ENCODE results near the gene EML6. TPM values are rescaled to one million over a fixed set of nuclear protein-coding genes. Genes with fewer than 3 reads are reported as not detected.

The EML6 gene
- total and polyA plus RNA-seq, 2 experiments from 2014 or later, result 2.7 to 6.2 TPM

DNA sequence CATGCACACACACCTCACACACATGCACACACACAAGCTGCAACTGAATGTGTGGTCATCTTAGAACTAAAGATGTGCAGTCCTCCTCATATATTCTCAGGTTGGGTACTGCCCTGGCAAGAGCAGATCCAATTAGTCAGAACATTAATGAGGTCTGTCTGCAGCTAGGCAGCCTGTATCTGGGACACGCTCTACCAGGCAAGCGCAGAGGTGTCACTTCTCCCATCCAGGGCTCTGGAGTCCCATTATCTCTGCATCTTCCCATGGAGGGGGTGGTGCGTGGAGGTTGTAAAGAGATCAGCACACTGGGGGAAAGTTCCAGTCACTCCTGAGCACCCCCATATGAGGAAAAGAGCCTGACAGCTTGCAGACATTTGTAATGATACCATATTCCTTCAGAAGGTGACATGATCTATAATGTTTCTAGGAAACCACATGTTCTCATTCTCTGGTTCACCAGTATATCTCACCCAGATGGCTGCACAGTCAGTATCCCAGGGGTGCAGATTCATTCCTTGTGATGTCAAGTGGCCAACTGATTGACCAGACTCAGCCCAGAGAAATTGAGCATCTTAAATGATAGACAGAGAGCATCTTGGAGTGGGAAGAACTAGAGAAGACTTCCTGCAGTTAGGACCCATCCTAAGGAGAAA is 231.4 kb downstream of the EML6 start:
- Histone ChIP-seq H3K4me1 (ENCODE audit: insufficient read depth) (peaks cover 13% of the 10 kb centered on the region; the same call in 1 of the 2 replicates), H3K36me3 (ENCODE audit: insufficient read depth) (no peaks in the 10 kb centered on the region), H3K4me2 (no peak overlapping the region), H3K79me2 (replicated peaks; ENCODE audit: insufficient read depth) (no peaks in the 10 kb centered on the region), H3K27me3 (ENCODE audit: insufficient read depth) (no peaks in the 10 kb centered on the region), H2AFZ (no peak overlapping the region), H3K9me2 (ENCODE audit: insufficient read depth) (no peaks in the 10 kb centered on the region; the same call in 1 of the 2 replicates), H3K27ac (ENCODE audit: low read depth) (no peak overlapping the region), H4K20me1 (replicated peaks; ENCODE audit: insufficient read depth) (no peaks in the 10 kb centered on the region), H3F3A (replicated peaks; ENCODE audit: low read depth) (no peaks in the 10 kb centered on the region), H3K4me3 (no peak overlapping the region)
- TF ChIP-seq STAT1 (IDR thresholded peaks at IDR 0.05; ENCODE audit: unreplicated experiment) (no peak), ZNF331 (CRISPR knock-in tag; IDR thresholded peaks at IDR 0.05; ENCODE audit: low read depth) (no peak), ZNF114 (CRISPR knock-in tag; IDR thresholded peaks at IDR 0.05) (no peak), JUNB (IDR thresholded peaks at IDR 0.05; ENCODE audit: unreplicated experiment) (no peak), CREB1 (CRISPR knock-in tag; IDR thresholded peaks at IDR 0.05; ENCODE audit: low read depth) (no peak), NANOG (IDR thresholded peaks at IDR 0.05; ENCODE audit: borderline replicate concordance) (no peak), EZH2 (IDR thresholded peaks at IDR 0.05; ENCODE audit: low read depth, unreplicated experiment) (no peak), POLR2AphosphoS5 (IDR thresholded peaks at IDR 0.05; ENCODE audit: low read depth) (no peak), EZH2phosphoT487 (IDR thresholded peaks at IDR 0.05; ENCODE audit: unreplicated experiment) (no peak)
- TF ChIP-seq, protein P1, sequence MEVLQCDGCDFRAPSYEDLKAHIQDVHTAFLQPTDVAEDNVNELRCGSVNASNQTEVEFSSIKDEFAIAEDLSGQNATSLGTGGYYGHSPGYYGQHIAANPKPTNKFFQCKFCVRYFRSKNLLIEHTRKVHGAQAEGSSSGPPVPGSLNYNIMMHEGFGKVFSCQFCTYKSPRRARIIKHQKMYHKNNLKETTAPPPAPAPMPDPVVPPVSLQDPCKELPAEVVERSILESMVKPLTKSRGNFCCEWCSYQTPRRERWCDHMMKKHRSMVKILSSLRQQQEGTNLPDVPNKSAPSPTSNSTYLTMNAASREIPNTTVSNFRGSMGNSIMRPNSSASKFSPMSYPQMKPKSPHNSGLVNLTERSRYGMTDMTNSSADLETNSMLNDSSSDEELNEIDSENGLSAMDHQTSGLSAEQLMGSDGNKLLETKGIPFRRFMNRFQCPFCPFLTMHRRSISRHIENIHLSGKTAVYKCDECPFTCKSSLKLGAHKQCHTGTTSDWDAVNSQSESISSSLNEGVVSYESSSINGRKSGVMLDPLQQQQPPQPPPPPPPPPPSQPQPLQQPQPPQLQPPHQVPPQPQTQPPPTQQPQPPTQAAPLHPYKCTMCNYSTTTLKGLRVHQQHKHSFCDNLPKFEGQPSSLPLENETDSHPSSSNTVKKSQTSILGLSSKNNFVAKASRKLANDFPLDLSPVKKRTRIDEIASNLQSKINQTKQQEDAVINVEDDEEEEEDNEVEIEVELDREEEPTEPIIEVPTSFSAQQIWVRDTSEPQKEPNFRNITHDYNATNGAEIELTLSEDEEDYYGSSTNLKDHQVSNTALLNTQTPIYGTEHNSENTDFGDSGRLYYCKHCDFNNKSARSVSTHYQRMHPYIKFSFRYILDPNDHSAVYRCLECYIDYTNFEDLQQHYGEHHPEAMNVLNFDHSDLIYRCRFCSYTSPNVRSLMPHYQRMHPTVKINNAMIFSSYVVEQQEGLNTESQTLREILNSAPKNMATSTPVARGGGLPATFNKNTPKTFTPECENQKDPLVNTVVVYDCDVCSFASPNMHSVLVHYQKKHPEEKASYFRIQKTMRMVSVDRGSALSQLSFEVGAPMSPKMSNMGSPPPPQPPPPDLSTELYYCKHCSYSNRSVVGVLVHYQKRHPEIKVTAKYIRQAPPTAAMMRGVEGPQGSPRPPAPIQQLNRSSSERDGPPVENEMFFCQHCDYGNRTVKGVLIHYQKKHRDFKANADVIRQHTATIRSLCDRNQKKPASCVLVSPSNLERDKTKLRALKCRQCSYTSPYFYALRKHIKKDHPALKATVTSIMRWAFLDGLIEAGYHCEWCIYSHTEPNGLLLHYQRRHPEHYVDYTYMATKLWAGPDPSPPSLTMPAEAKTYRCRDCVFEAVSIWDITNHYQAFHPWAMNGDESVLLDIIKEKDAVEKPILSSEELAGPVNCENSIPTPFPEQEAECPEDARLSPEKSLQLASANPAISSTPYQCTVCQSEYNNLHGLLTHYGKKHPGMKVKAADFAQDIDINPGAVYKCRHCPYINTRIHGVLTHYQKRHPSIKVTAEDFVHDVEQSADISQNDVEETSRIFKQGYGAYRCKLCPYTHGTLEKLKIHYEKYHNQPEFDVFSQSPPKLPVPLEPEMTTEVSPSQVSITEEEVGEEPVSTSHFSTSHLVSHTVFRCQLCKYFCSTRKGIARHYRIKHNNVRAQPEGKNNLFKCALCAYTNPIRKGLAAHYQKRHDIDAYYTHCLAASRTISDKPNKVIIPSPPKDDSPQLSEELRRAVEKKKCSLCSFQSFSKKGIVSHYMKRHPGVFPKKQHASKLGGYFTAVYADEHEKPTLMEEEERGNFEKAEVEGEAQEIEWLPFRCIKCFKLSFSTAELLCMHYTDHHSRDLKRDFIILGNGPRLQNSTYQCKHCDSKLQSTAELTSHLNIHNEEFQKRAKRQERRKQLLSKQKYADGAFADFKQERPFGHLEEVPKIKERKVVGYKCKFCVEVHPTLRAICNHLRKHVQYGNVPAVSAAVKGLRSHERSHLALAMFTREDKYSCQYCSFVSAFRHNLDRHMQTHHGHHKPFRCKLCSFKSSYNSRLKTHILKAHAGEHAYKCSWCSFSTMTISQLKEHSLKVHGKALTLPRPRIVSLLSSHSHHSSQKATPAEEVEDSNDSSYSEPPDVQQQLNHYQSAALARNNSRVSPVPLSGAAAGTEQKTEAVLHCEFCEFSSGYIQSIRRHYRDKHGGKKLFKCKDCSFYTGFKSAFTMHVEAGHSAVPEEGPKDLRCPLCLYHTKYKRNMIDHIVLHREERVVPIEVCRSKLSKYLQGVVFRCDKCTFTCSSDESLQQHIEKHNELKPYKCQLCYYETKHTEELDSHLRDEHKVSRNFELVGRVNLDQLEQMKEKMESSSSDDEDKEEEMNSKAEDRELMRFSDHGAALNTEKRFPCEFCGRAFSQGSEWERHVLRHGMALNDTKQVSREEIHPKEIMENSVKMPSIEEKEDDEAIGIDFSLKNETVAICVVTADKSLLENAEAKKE (CRISPR knock-in tag; IDR thresholded peaks at IDR 0.05), result no peak
- TF ChIP-seq, protein P2, sequence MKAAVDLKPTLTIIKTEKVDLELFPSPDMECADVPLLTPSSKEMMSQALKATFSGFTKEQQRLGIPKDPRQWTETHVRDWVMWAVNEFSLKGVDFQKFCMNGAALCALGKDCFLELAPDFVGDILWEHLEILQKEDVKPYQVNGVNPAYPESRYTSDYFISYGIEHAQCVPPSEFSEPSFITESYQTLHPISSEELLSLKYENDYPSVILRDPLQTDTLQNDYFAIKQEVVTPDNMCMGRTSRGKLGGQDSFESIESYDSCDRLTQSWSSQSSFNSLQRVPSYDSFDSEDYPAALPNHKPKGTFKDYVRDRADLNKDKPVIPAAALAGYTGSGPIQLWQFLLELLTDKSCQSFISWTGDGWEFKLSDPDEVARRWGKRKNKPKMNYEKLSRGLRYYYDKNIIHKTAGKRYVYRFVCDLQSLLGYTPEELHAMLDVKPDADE (IDR thresholded peaks at IDR 0.05), result no peak
- TF ChIP-seq, protein P3, sequence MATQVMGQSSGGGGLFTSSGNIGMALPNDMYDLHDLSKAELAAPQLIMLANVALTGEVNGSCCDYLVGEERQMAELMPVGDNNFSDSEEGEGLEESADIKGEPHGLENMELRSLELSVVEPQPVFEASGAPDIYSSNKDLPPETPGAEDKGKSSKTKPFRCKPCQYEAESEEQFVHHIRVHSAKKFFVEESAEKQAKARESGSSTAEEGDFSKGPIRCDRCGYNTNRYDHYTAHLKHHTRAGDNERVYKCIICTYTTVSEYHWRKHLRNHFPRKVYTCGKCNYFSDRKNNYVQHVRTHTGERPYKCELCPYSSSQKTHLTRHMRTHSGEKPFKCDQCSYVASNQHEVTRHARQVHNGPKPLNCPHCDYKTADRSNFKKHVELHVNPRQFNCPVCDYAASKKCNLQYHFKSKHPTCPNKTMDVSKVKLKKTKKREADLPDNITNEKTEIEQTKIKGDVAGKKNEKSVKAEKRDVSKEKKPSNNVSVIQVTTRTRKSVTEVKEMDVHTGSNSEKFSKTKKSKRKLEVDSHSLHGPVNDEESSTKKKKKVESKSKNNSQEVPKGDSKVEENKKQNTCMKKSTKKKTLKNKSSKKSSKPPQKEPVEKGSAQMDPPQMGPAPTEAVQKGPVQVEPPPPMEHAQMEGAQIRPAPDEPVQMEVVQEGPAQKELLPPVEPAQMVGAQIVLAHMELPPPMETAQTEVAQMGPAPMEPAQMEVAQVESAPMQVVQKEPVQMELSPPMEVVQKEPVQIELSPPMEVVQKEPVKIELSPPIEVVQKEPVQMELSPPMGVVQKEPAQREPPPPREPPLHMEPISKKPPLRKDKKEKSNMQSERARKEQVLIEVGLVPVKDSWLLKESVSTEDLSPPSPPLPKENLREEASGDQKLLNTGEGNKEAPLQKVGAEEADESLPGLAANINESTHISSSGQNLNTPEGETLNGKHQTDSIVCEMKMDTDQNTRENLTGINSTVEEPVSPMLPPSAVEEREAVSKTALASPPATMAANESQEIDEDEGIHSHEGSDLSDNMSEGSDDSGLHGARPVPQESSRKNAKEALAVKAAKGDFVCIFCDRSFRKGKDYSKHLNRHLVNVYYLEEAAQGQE (IDR thresholded peaks at IDR 0.05; ENCODE audit: unreplicated experiment), result no peak
- TF ChIP-seq, protein P4, sequence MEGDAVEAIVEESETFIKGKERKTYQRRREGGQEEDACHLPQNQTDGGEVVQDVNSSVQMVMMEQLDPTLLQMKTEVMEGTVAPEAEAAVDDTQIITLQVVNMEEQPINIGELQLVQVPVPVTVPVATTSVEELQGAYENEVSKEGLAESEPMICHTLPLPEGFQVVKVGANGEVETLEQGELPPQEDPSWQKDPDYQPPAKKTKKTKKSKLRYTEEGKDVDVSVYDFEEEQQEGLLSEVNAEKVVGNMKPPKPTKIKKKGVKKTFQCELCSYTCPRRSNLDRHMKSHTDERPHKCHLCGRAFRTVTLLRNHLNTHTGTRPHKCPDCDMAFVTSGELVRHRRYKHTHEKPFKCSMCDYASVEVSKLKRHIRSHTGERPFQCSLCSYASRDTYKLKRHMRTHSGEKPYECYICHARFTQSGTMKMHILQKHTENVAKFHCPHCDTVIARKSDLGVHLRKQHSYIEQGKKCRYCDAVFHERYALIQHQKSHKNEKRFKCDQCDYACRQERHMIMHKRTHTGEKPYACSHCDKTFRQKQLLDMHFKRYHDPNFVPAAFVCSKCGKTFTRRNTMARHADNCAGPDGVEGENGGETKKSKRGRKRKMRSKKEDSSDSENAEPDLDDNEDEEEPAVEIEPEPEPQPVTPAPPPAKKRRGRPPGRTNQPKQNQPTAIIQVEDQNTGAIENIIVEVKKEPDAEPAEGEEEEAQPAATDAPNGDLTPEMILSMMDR (conservative IDR thresholded peaks at IDR 0.05; ENCODE audit: low read depth in 2 of 2), result no peak
- DNase-seq (ENCODE audit: low spot score) (no peak), ATAC-seq (no peak)
- Mint-ChIP-seq H3K4me3 (no peak overlapping the region), H3K27ac (no peak overlapping the region), H3K27me3 (ENCODE audit: insufficient read depth, low read depth, poor library complexity) (peaks cover 5% of the 10 kb centered on the region), H3K9me3 (no peaks in the 10 kb centered on the region), H3K36me3 (ENCODE audit: low read depth) (no peaks in the 10 kb centered on the region), H3K4me1 (peaks cover 20% of the 10 kb centered on the region)

Measured in GM23338 (cell line).